Central memory CD8-positive, alpha-beta T cell (primary cell): ENCODE results near the gene PDE4B.
"Not testable (repeated sequence)": the region's sequence is repeated elsewhere in the genome, so short reads cannot be mapped to it uniquely, and the experiment has no call there.

ENCODE experiments used
- ATAC-seq: fragments of 150-1000 bp; cut with Tn5 transposase; replicated peaks from 2 replicates; pipeline ENCODE4 v1.10.0; 2022; ENCODE audit warnings: mild to moderate bottlenecking, moderate FRiP score, moderate number of reproducible peaks; ENCODE audit not compliant: poor library complexity, severe bottlenecking; ENCODE audit errors: extremely low read depth
- DNase-seq, 2 donors: peaks; one replicate each; pipeline ENCODE4 v3.0.0; 2021; ENCODE audit warnings: low spot score in 2 of 2
- H3K27ac Mint-ChIP-seq: one replicate; pipeline ENCODE4 v1.8.0; 2022; ENCODE audit warnings: low read depth, mild to moderate bottlenecking, moderate library complexity, mixed read lengths
- H3K27me3 Mint-ChIP-seq: one replicate; pipeline ENCODE4 v1.8.0; 2022; ENCODE audit warnings: mixed read lengths
- H3K36me3 Mint-ChIP-seq: one replicate; pipeline ENCODE4 v1.8.0; 2022; ENCODE audit warnings: mild to moderate bottlenecking, moderate library complexity, mixed read lengths; ENCODE audit not compliant: insufficient read depth
- H3K4me1 Mint-ChIP-seq: one replicate; pipeline ENCODE4 v1.8.0; 2022; ENCODE audit warnings: mixed read lengths
- H3K4me3 Mint-ChIP-seq: one replicate; pipeline ENCODE4 v1.8.0; 2022; ENCODE audit warnings: mild to moderate bottlenecking, moderate library complexity, mixed read lengths
- H3K9me3 Mint-ChIP-seq: one replicate; pipeline ENCODE4 v1.8.0; 2022; ENCODE audit warnings: mixed read lengths

Gene PDE4B

DNA sequence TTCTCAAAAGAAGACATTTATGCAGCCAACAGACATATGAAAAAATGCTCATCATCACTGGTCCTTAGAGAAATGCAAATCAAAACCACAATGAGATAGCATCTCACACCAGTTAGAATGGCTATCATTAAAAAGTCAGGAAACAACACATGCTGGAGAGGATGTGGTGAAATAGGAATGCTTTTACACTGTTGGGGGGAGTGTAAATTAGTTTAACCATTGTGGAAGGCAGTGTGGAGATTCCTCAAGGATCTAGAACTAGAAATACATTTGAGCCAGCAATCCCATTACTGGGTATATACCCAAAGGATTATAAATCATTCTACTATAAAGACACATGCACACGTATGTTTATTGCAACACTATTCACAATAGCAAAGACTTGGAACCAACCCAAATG is 618.8 kb downstream of the PDE4B start:
- not testable (repeated sequence) for H3K9me3 Mint-ChIP-seq, DNase-seq, H3K27me3 Mint-ChIP-seq, ATAC-seq, H3K4me3 Mint-ChIP-seq, H3K36me3 Mint-ChIP-seq, H3K27ac Mint-ChIP-seq
- peaks cover 26% of the 10 kb centered on the region for H3K4me1 Mint-ChIP-seq

DNA sequence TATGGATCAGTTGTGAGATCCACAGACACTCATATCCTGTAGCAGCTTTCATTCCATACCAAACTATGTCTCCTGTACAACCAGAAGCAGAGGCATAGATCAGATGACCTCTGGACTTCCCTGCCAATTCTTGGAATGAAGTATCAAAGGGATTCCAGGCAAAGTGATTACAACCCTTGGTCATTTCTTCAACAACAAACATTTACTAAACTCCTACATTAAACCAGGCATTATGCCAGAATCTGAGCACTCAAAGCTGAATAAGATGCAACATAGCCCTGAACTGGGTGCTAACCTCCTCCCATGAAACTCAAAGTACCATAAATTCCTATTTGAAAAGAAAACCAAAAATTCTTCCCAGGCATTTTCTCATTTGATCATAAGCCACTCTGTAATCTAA is 620.0 kb downstream of the PDE4B start:
- Mint-ChIP-seq H3K4me1 (peaks cover 26% of the 10 kb centered on the region), H3K9me3 (no peaks in the 10 kb centered on the region), H3K36me3 (peaks cover 6% of the 10 kb centered on the region)

DNA sequence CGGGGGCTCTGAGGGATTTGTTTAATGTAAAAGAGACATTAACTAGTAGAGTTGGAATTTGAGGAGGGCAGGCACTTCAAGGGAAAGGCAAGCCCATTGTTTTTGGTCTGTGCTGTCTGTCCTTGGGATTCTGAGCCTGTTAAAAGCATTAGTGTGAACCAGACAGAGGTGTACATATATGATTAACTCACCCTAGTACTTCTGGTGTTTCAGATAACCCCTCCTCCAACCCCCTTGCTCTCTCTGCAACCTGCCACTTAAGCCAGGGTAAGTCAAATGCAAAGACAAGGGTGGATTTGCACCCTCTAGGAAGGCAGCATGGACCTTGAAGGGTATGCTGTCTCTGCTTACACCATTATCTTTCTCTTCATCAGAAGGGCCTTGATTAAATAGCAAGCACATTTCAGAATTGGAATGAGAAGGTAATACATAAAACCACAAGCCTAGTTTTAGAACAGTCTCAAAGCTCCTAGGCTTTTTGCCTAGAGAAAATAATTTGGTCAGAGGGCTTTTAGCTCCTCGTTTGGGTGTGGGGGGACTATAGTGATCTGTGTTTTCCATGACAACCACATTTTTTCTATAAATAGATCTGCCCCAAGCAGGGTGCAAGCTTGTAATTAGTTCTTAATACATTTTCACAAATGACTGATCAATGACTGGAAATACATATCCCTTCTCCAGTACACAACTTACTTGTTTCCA is 620.6 kb downstream of the PDE4B start:
- ATAC-seq: no peak
- H3K4me1 Mint-ChIP-seq: peaks cover 26% of the 10 kb centered on the region
- no peaks in the 10 kb centered on the region for H3K27me3 Mint-ChIP-seq
- no peak overlapping the region for H3K4me3 Mint-ChIP-seq
- peaks cover 5% of the 10 kb centered on the region for H3K9me3 Mint-ChIP-seq
- peaks cover 6% of the 10 kb centered on the region for H3K36me3 Mint-ChIP-seq
- H3K27ac Mint-ChIP-seq: no peak overlapping the region
- no peak for DNase-seq

More for the DNA sequence above, 620.0 kb downstream of the PDE4B start:
- Mint-ChIP-seq H3K4me3 (no peak overlapping the region), H3K27ac (no peak overlapping the region), H3K27me3 (no peaks in the 10 kb centered on the region)
- DNase-seq (no peak), ATAC-seq (no peak)

DNA sequence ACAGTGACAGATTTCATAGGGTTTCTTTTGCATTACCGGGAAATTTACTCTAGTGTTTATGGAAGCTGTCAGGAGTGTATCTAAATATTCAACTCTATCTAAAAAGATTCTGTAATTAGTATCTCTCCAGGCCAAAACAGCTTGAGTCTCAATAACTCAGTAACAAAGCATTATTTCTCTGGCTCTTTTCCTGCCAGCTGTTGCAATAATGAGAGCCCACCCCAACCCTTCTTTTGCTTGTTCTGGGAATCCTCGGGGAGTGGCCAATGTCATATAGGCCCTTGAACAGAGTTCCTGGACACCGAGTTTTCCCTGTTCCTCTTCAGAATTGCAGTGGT is 621.1 kb downstream of the PDE4B start:
- H3K27ac Mint-ChIP-seq: no peak overlapping the region
- ATAC-seq (no peak), DNase-seq (no peak)
- peaks cover 6% of the 10 kb centered on the region for H3K36me3 Mint-ChIP-seq
- peaks cover 26% of the 10 kb centered on the region for H3K4me1 Mint-ChIP-seq
- no peaks in the 10 kb centered on the region for H3K27me3 Mint-ChIP-seq
- peaks cover 10% of the 10 kb centered on the region for H3K9me3 Mint-ChIP-seq
- H3K4me3 Mint-ChIP-seq: no peak overlapping the region

DNA sequence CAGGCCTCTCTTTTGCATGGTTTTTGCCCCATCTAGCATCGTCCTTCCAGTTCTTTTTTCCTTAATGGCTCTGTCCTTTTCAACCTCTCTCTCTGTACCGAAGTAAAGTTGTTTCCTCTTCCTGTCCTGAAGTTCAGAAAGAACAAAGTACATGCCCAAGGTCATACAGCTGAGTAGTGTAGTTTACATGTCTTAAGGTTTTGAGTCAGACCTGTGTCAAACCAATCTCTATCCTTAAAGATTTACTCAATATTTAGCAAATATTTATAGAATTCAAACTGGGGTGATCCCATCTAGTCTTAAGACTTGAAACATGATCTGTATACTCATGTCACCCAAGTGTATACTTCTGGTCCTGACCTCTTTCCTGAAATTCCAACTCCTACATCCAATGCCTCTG is 622.6 kb downstream of the PDE4B start:
- peaks cover 4% of the 10 kb centered on the region for H3K36me3 Mint-ChIP-seq
- peaks cover 20% of the 10 kb centered on the region for H3K4me1 Mint-ChIP-seq
- H3K27me3 Mint-ChIP-seq: no peaks in the 10 kb centered on the region
- DNase-seq (no peak), ATAC-seq (no peak)
- H3K27ac Mint-ChIP-seq: no peak overlapping the region
- H3K4me3 Mint-ChIP-seq: no peak overlapping the region
- peaks cover 15% of the 10 kb centered on the region for H3K9me3 Mint-ChIP-seq

DNA sequence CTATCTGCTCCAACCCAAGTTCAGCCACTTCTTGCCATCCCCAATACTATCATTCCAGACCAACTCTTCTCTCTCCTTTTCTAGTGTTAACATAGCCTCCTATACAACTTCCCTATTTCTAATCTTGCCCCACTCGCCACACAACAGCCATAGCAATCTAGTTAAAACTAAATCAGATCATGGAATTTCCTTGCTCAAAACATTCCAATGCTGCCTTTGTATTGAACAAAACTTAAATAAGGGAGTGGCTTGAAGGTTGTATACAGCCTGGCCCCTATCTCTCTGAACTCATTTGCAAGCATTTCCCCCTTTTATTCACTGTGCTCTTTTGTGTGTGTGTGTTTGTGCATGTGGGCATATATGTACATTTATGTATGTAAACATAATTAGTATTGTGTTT is 623.2 kb downstream of the PDE4B start:
- ATAC-seq (no peak), DNase-seq (no peak)
- Mint-ChIP-seq H3K27me3 (no peaks in the 10 kb centered on the region), H3K4me3 (no peak overlapping the region), H3K36me3 (peaks cover 1% of the 10 kb centered on the region), H3K4me1 (peaks cover 15% of the 10 kb centered on the region), H3K9me3 (peaks cover 15% of the 10 kb centered on the region), H3K27ac (no peak overlapping the region)

DNA sequence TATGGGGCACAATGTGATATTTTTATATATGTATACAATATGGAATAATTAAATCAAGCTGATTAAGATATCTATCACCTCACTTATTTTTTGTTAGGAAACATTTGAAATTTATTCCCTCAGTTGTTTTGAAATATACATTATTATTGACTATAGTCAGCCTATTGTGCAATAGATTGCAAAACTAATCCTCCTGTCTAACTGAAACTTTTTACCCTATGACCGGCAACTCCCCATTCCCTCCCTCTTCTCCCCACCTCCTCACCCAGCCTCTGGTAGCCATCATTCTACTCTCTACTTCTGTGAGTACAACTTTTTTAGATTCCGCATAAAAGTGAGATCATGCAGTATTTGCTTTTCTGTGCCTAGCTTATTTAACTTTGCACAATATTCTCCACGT is 623.6 kb downstream of the PDE4B start:
- DNase-seq: no peak
- peaks cover 10% of the 10 kb centered on the region for H3K4me1 Mint-ChIP-seq
- H3K36me3 Mint-ChIP-seq: no peaks in the 10 kb centered on the region
- H3K27me3 Mint-ChIP-seq: no peaks in the 10 kb centered on the region
- peaks cover 15% of the 10 kb centered on the region for H3K9me3 Mint-ChIP-seq
- ATAC-seq: no peak
- no peak overlapping the region for H3K27ac Mint-ChIP-seq
- H3K4me3 Mint-ChIP-seq: no peak overlapping the region

DNA sequence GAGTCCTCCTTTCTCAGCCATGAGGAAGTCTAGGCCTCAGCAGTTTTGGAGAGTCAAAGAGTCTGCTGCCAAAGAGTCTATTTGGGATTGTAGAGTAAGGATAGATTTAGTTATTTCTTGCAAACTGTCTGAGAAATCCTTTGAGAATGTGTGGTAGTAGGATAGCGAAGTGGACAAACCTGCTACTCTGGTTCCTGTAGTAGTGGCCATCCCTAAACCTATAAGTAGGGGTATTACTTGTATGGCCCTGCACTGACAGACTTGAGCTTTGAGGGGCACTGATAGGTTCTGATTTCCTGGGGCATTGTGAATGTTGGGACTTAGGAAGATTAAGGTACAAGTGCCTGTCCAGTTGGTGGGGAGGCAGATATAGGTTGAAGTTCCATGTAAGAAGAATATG is 625.3 kb downstream of the PDE4B start:
- Mint-ChIP-seq H3K4me3 (no peak overlapping the region), H3K36me3 (no peaks in the 10 kb centered on the region), H3K4me1 (no peaks in the 10 kb centered on the region), H3K27ac (no peak overlapping the region), H3K9me3 (peaks cover 15% of the 10 kb centered on the region), H3K27me3 (no peaks in the 10 kb centered on the region)
- ATAC-seq (no peak), DNase-seq (no peak)

DNA sequence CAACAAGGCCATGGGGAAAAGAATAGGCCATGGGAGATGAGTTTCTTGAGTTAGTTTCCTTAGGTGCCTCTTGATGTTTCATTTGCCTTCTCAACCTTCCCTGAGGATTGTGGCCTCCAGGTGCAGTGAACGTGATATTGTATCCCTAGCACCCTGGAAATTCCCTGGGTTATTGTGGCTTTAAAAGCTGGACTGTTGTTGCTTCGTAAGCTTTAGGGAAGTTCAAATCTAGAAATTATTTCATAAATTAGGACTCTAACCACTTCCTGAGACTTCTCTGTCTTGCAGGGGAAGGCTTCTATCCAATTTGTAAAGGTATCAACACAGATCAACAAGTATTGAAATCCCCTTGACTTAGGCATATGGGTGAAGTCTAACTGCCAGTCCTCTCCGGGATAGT is 627.5 kb downstream of the PDE4B start:
- not testable (repeated sequence) for H3K4me1 Mint-ChIP-seq, H3K27me3 Mint-ChIP-seq, H3K27ac Mint-ChIP-seq, H3K4me3 Mint-ChIP-seq, ATAC-seq, DNase-seq, H3K36me3 Mint-ChIP-seq
- peaks cover 15% of the 10 kb centered on the region for H3K9me3 Mint-ChIP-seq

DNA sequence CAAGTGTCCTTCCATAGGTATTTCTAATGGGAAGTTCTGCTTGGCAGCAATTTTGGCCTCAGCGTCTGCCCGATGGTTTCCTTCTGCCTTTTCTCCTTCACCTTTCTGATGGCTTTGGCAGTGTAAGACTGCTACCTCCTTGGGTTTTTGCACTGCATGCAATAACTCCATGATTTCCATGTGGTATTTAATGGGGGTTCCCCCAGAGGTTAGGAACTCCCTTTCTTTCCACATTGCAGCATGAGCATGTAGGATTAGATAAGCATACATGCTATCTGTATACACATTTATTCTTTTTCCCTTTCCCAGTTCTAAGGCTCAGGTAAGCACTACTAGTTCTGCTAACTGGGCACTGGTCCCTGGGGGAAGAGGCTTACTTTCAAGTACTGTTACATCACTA is 628.2 kb downstream of the PDE4B start:
- H3K4me3 Mint-ChIP-seq, DNase-seq, ATAC-seq, H3K27ac Mint-ChIP-seq, H3K27me3 Mint-ChIP-seq, H3K4me1 Mint-ChIP-seq, H3K36me3 Mint-ChIP-seq: not testable (repeated sequence)
- H3K9me3 Mint-ChIP-seq: peaks cover 15% of the 10 kb centered on the region

DNA sequence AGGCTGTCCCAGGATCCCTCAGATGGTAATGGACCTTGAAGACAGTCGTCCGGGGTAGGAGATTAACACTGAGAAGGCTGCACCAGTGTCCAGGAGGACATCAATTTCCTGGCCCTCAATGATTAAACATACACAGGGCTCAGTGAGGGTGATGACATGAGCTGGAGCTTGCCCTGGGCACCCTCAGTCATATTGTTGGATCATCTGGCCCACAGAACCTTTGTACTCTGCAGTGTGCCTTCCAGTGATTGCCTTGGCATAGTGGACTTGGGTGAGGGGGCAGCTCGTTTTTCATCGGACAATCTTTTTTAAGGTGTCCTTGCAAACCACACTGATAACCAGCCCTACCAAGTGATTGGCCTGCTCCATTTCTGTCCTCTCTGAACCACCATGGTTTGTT is 630.1 kb downstream of the PDE4B start:
- ATAC-seq (no peak), DNase-seq (no peak)
- peaks cover 15% of the 10 kb centered on the region for H3K9me3 Mint-ChIP-seq
- H3K4me3 Mint-ChIP-seq: no peak overlapping the region
- H3K27ac Mint-ChIP-seq: no peak overlapping the region
- no peaks in the 10 kb centered on the region for H3K27me3 Mint-ChIP-seq
- H3K36me3 Mint-ChIP-seq: no peaks in the 10 kb centered on the region
- H3K4me1 Mint-ChIP-seq: no peaks in the 10 kb centered on the region
